HepG2 (cell line): Measurements from ENCODE around the gene GIMAP8. TPM values are rescaled to one million over a fixed set of nuclear protein-coding genes. Genes with fewer than 3 reads are reported as not detected.

Experiments used
- ATAC-seq: fragments of 200-7000 bp; cut with Tn5 transposase; 3 replicates; pipeline ENCODE4 v1.9.1; 2020; ENCODE audit warnings: mild to moderate bottlenecking, moderate library complexity
- BruUV-seq: library from RNA; stranded (reverse); fragments of 400-500 nt; replicated peaks from 2 replicates; lab custom pipeline; 2021; lab: Mats Ljungman, UMichigan
- CTCF ChIA-PET: fragments of 300-600 bp; formaldehyde crosslinking; extraction: SDS; loops from one replicate; lab custom pipeline; 2021; ENCODE audit warnings: low total read pairs, inconsistent platforms, low intra/inter-chr PET ratio; lab: Yijun Ruan, JAX
- POLR2A ChIA-PET: fragments of 350-600 bp; sonication (Branson Sonifier 250); formaldehyde crosslinking; loops from one replicate; lab custom pipeline; 2020; ENCODE audit warnings: antibody characterized with exemption, inconsistent platforms; lab: Yijun Ruan, JAX
- DNase-seq: peaks from one replicate; pipeline ENCODE4 v3.0.0-alpha.2; 2015; ENCODE audit warnings: low spot score
- FAIRE-seq: peaks from 3 replicates; lab custom pipeline; 2011; peaks lifted over from hg19 to GRCh38; lab: Jason Lieb, UNC
- H2AFZ ChIP-seq: one replicate; pipeline ENCODE4 v1.6.1; 2011; ENCODE audit warnings: low read length, inconsistent platforms
- H3K27ac ChIP-seq: fragments of 300-600 bp; 3 replicates; pipeline ENCODE4 v1.8.0; 2011; ENCODE audit warnings: mixed run types, mild to moderate bottlenecking, mixed read lengths, low read length, inconsistent platforms; ENCODE audit not compliant: insufficient read depth; ENCODE audit errors: extremely low read length
- H3K27me3 ChIP-seq, 2 experiments: fragments of 200-600 bp in 1 of 2; 2 replicates in 1 of 2; 3 replicates in 1 of 2; pipeline versions ENCODE4 v1.6.0 to v1.8.0; 2011; ENCODE audit warnings: low read length in 2 of 2, mild to moderate bottlenecking in 2 of 2, moderate library complexity in 2 of 2, inconsistent platforms in 1 of 2; ENCODE audit not compliant: insufficient read depth in 2 of 2, control insufficient read depth in 1 of 2
- H3K36me3 ChIP-seq, 2 experiments: fragments of 200-600 bp in 1 of 2; replicated peaks in 1 of 2; 2 replicates in 1 of 2; 3 replicates in 1 of 2; pipeline versions ENCODE4 v1.5.1 to v1.8.0; 2011; ENCODE audit warnings: low read length in 2 of 2, inconsistent platforms in 1 of 2; ENCODE audit not compliant: insufficient read depth in 2 of 2, control insufficient read depth in 1 of 2
- H3K4me1 ChIP-seq: 2 replicates; pipeline ENCODE4 v1.5.1; 2012; ENCODE audit warnings: low read length, inconsistent platforms; ENCODE audit not compliant: insufficient read depth
- H3K4me2 ChIP-seq: 2 replicates; pipeline ENCODE4 v1.6.0; 2011; ENCODE audit warnings: low read depth, low read length, inconsistent platforms
- H3K4me3 ChIP-seq, 3 experiments: fragments of 200-600 bp in 1 of 3; sonication (generic), shearing (Covaris generic) in 1 of 3; replicated peaks in 1 of 3; 2 replicates each; pipeline ENCODE4 v1.5.1; 2011 to 2016; ENCODE audit warnings: low read length in 3 of 3, inconsistent platforms in 2 of 3, low read depth in 2 of 3, mild to moderate bottlenecking in 2 of 3, control low read depth in 1 of 3, mixed read lengths in 1 of 3; ENCODE audit not compliant: insufficient read depth in 1 of 3
- H3K79me2 ChIP-seq: one replicate; pipeline ENCODE4 v1.6.1; 2011; ENCODE audit warnings: low read length, inconsistent platforms; ENCODE audit not compliant: insufficient read depth
- H3K9ac ChIP-seq: 2 replicates; pipeline ENCODE4 v1.6.0; 2011; ENCODE audit warnings: mild to moderate bottlenecking, low read depth, low read length, inconsistent platforms; ENCODE audit not compliant: insufficient read depth
- H3K9me3 ChIP-seq: 2 replicates; pipeline ENCODE4 v1.5.1; 2012; ENCODE audit warnings: mild to moderate bottlenecking, low read length
- H4K20me1 ChIP-seq: 2 replicates; pipeline ENCODE4 v1.6.0; 2011; ENCODE audit warnings: inconsistent platforms, mild to moderate bottlenecking, low read length, moderate library complexity; ENCODE audit not compliant: insufficient read depth
- NR1H2 ChIP-seq: sonication (generic); formaldehyde crosslinking; IDR thresholded peaks from 2 replicates; pipeline ENCODE4 v1.8.1; 2022; ENCODE audit warnings: low read depth, missing genetic modification reagents, borderline replicate concordance
- PLRG1 ChIP-seq: fragments of 450-650 bp; conservative IDR thresholded peaks from 2 replicates; pipeline ENCODE4 v1.6.1; 2016
- ZNF792 ChIP-seq: IDR thresholded peaks from 2 replicates; pipeline ENCODE4 v1.6.1; 2016
- WGBS: methylation state at CpG from one replicate; pipeline ENCODE4 v1.1.6; 2017; ENCODE audit warnings: low lambda C conversion rate; 5-methylcytosine and 5-hydroxymethylcytosine counted together
- in situ Hi-C: cut with HindIII; loops from 2 replicates; pipeline ENCODE4 v1.10.0; 2017; ENCODE audit warnings: low pct_unique_long_range_greater_than_20kb; ENCODE audit not compliant: extremely low pct_ligation_motif_present
- intact Hi-C: fragments of 100-400 bp; cut with micrococcal nuclease; formaldehyde crosslinking; loops from one replicate; pipeline ENCODE4 v1.10.0; 2022; ENCODE audit not compliant: unreplicated experiment
- polyA plus RNA-seq, 8 experiments: library from polyadenylated mRNA; depleted of rRNA in 3 of 8; stranded (reverse) in 7 of 8; unstranded in 1 of 8; fragments of >200 nt; fragmentation: Illumina TruSeq in 4 of 8; extraction: Trizol in 4 of 8; gene quantifications; 2 replicates each; pipeline versions ENCODE4 v1.2.1 to v1.2.3, GENCODE V29; 2011 to 2016; ENCODE audit warnings: low read depth in 4 of 8, missing spikeins in 1 of 8, mixed read lengths in 1 of 8; ENCODE audit not compliant: insufficient read depth in 1 of 8
- total RNA-seq, 5 experiments: library from RNA; depleted of rRNA; stranded (reverse); fragments of >200 nt; fragmentation: Illumina TruSeq; extraction: Trizol; gene quantifications; 2 replicates each; pipeline ENCODE4 v1.2.3, GENCODE V29; 2016; ENCODE audit warnings: low read depth in 1 of 5
- TF ChIP-seq, protein P1 (sequence below): IDR thresholded peaks from 2 replicates; pipeline ENCODE4 v1.6.1; 2016; ENCODE audit warnings: missing compliant biosample characterization, missing genetic modification reagents, borderline replicate concordance
- TF ChIP-seq, protein P2 (sequence below): sonication (generic); formaldehyde crosslinking; IDR thresholded peaks from 2 replicates; pipeline ENCODE4 v1.4.0; 2020; ENCODE audit warnings: missing genetic modification reagents
- TF ChIP-seq, protein P3 (sequence below): sonication (generic); formaldehyde crosslinking; IDR thresholded peaks from 2 replicates; pipeline ENCODE4 v1.8.0; 2022; ENCODE audit warnings: mild to moderate bottlenecking, missing genetic modification reagents, moderate library complexity

GIMAP8 gene
- total and polyA plus RNA-seq, 2 of the 13 experiments (the other 11 are each of a cell fraction or from before 2014, with no cell fraction given), result not detected

DNA sequence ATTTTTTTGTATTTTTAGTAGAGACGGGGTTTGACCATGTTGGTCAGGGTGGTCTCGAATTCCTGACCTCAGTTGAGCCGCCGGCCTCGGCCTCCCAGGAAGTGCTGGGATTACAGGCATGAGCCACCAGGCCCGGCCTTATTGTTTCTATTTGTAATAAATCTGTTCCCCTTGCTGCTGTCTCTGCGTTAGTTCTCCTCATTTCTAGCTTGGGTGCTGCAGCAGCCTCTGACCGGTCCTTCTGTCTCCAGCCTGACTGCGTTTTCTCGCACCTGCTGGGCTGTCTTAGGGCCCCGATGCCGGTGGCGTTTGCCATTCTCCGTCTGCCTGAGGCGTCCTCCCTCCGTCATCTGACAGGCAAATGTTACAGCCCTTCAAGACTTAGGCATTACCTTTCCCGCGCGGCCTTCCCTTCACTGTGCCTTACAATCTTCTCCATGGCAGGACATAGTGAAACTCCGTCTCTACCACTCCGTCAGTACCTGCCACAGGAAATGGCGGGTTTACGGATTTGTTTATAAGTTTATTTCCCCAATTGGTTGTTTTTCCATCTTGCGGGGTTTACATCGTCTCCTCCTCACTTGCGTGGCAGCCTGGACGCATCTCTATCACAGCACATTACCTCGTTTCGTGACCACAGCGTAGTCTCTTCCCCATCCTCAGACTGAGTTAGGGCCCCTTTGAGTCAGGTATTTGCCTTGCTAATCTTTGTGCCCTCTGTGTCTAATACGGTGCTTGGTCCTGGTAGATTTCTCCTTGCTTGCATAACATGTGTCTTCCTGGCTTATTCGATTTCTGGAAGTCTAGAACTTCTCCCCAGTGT lies 2.3 kb upstream of the GIMAP8 start:
- no peak overlapping the region for H3K4me2 ChIP-seq
- in situ Hi-C loops, result loop anchor here (5.0 kb wide), 1 partner anchor 309 kb away; no protein-coding TSS in a partner anchor
- H3K36me3 ChIP-seq, result no peaks in the 10 kb centered on the region
- ATAC-seq, result peak; percentile 41
- FAIRE-seq, result no peak
- no TSS peak for BruUV-seq
- H3K27me3 ChIP-seq, result peaks cover 5 to 65% of the 10 kb centered on the region in 2 experiments; a peak in 4 of 5 replicates
- 55% methylated on average over 32 of the region's 32 CpGs for WGBS
- POLR2A ChIA-PET, result no interaction called here
- DNase-seq, result no peak
- H2AFZ ChIP-seq, result no peak overlapping the region
- H3K4me1 ChIP-seq, result no peaks in the 10 kb centered on the region
- H4K20me1 ChIP-seq, result no peaks in the 10 kb centered on the region
- no peak overlapping the region for H3K4me3 ChIP-seq
- CTCF ChIA-PET, result interaction anchor here (0.5 to 1.3 kb wide), 3 partner anchors 304 to 309 kb away, joined by 3 to 9 read pairs (median 6); no protein-coding TSS in a partner anchor
- H3K9ac ChIP-seq, result no peak overlapping the region
- H3K9me3 ChIP-seq, result no peaks in the 10 kb centered on the region
- TF ChIP-seq PLRG1 (no peak), ZNF792 (no peak), NR1H2 (CRISPR knock-in tag) (no peak)
- TF ChIP-seq, protein P1, sequence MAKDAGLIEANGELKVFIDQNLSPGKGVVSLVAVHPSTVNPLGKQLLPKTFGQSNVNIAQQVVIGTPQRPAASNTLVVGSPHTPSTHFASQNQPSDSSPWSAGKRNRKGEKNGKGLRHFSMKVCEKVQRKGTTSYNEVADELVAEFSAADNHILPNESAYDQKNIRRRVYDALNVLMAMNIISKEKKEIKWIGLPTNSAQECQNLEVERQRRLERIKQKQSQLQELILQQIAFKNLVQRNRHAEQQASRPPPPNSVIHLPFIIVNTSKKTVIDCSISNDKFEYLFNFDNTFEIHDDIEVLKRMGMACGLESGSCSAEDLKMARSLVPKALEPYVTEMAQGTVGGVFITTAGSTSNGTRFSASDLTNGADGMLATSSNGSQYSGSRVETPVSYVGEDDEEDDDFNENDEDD (CRISPR knock-in tag), result no peak
- TF ChIP-seq, protein P2, sequence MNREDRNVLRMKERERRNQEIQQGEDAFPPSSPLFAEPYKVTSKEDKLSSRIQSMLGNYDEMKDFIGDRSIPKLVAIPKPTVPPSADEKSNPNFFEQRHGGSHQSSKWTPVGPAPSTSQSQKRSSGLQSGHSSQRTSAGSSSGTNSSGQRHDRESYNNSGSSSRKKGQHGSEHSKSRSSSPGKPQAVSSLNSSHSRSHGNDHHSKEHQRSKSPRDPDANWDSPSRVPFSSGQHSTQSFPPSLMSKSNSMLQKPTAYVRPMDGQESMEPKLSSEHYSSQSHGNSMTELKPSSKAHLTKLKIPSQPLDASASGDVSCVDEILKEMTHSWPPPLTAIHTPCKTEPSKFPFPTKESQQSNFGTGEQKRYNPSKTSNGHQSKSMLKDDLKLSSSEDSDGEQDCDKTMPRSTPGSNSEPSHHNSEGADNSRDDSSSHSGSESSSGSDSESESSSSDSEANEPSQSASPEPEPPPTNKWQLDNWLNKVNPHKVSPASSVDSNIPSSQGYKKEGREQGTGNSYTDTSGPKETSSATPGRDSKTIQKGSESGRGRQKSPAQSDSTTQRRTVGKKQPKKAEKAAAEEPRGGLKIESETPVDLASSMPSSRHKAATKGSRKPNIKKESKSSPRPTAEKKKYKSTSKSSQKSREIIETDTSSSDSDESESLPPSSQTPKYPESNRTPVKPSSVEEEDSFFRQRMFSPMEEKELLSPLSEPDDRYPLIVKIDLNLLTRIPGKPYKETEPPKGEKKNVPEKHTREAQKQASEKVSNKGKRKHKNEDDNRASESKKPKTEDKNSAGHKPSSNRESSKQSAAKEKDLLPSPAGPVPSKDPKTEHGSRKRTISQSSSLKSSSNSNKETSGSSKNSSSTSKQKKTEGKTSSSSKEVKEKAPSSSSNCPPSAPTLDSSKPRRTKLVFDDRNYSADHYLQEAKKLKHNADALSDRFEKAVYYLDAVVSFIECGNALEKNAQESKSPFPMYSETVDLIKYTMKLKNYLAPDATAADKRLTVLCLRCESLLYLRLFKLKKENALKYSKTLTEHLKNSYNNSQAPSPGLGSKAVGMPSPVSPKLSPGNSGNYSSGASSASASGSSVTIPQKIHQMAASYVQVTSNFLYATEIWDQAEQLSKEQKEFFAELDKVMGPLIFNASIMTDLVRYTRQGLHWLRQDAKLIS, result no peak
- TF ChIP-seq, protein P3, sequence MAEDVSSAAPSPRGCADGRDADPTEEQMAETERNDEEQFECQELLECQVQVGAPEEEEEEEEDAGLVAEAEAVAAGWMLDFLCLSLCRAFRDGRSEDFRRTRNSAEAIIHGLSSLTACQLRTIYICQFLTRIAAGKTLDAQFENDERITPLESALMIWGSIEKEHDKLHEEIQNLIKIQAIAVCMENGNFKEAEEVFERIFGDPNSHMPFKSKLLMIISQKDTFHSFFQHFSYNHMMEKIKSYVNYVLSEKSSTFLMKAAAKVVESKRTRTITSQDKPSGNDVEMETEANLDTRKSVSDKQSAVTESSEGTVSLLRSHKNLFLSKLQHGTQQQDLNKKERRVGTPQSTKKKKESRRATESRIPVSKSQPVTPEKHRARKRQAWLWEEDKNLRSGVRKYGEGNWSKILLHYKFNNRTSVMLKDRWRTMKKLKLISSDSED (CRISPR knock-in tag), result no peak
- H3K27ac ChIP-seq, result no peak overlapping the region
- no peaks in the 10 kb centered on the region for H3K79me2 ChIP-seq
- intact Hi-C loops, result loop anchor here (1.0 kb wide), 1 partner anchor 309 kb away; no protein-coding TSS in a partner anchor
